Neural cell (in vitro differentiated cells): Measurements from ENCODE around the gene UBL3.

ENCODE experiments used
- CTCF ChIP-seq: fragments of 450-650 bp; IDR thresholded peaks from 2 replicates; pipeline ENCODE4 v1.5.1; 2014; ENCODE audit warnings: antibody characterized with exemption, mild to moderate bottlenecking, moderate library complexity; ENCODE audit not compliant: poor library complexity, severe bottlenecking
- POLR2AphosphoS5 ChIP-seq: IDR thresholded peaks from 2 replicates; pipeline ENCODE4 v1.6.1; 2012

- TF ChIP-seq CTCF (no peak), POLR2AphosphoS5 (no peak)
Observed at GRCh38 chr13:29852472-29853054, 2.1 kb upstream of the UBL3 start.
